ENCODE data around the gene PAM16.

Gene PAM16

DNA sequence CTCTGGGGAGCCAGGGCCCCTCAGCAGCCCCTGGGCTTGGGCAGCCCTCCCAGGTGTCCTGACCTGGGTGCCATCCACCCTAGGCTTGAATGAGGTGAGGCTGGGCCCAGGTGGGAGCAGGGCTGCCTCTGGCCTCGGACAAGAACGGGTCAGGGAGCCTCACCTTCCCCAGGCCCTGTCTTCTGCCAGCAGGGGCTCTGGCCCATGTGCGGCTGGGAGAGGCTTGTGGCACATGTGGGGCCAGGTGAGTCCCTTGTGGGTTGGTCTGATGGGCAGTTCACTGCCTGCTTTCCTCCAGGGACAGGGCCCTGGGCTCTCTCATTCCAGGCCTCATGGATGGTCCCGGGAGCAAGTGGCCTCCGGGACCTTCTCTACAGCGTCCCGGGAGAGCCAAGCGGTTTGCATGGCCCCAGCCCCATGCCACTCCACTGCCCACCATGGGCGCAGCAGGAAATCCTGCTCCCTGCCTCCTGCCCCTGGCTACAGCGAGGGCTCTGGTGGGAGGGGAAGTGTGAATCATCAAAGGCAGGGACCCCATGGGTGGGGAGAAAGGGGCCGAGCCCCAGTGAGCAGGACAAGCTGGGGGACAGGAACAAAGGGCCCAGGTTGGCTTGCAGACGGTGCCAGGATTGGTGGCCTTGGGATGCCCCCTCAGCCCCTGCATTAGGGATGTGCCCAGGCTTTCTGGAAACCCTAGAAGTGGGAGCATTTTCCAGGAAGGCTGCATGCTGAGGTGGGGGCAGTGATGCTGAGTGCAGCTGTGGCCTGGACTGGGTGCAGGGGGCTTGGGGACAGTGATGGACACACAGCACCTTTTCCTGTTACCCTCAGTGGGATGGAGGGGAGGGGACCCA is 32.7 kb upstream of the PAM16 start:
- DNase-seq = no peak

DNA sequence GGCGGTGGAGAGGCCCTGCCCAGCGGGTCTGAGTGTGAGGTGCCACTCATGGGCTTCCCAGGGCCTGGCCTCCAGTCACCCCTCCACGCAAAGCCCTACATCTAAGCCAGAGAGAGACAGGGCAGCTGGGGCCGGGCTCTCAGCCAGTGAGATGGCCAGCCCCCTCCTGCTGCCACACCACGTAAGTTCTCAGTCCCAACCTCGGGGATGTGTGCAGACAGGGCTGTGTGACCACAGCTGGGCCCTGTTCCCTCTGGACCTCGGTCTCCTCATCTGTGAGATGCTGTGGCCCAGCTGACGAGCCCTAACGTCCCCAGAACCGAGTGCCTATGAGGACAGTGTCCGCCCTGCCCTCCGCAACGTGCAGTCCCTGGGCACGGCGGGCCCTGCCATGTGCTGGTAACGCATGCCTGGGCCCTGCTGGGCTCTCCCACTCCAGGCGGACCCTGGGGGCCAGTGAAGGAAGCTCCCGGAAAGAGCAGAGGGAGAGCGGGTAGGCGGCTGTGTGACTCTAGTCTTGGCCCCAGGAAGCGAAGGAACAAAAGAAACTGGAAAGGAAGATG is 31.8 kb upstream of the PAM16 start:
- no peak for DNase-seq

DNA sequence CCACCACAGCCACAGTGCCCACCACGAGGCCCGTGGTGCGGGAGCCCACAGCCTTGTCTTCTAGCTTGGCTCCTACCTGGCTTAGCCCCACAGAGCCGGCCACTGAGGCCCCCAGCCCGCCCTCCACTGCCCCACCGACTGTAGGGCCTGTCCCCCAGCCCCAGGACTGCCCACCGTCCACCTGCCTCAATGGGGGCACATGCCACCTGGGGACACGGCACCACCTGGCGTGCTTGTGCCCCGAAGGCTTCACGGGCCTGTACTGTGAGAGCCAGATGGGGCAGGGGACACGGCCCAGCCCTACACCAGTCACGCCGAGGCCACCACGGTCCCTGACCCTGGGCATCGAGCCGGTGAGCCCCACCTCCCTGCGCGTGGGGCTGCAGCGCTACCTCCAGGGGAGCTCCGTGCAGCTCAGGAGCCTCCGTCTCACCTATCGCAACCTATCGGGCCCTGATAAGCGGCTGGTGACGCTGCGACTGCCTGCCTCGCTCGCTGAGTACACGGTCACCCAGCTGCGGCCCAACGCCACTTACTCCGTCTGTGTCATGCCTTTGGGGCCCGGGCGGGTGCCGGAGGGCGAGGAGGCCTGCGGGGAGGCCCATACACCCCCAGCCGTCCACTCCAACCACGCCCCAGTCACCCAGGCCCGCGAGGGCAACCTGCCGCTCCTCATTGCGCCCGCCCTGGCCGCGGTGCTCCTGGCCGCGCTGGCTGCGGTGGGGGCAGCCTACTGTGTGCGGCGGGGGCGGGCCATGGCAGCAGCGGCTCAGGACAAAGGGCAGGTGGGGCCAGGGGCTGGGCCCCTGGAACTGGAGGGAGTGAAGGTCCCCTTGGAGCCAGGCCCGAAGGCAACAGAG is 31.0 kb upstream of the PAM16 start:
- DNase-seq = no peak

DNA sequence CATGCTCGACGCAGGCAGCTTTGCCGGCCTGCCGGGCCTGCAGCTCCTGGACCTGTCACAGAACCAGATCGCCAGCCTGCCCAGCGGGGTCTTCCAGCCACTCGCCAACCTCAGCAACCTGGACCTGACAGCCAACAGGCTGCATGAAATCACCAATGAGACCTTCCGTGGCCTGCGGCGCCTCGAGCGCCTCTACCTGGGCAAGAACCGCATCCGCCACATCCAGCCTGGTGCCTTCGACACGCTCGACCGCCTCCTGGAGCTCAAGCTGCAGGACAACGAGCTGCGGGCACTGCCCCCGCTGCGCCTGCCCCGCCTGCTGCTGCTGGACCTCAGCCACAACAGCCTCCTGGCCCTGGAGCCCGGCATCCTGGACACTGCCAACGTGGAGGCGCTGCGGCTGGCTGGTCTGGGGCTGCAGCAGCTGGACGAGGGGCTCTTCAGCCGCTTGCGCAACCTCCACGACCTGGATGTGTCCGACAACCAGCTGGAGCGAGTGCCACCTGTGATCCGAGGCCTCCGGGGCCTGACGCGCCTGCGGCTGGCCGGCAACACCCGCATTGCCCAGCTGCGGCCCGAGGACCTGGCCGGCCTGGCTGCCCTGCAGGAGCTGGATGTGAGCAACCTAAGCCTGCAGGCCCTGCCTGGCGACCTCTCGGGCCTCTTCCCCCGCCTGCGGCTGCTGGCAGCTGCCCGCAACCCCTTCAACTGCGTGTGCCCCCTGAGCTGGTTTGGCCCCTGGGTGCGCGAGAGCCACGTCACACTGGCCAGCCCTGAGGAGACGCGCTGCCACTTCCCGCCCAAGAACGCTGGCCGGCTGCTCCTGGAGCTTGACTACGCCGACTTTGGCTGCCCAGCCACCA is 30.2 kb upstream of the PAM16 start:
- no peak for DNase-seq

DNA sequence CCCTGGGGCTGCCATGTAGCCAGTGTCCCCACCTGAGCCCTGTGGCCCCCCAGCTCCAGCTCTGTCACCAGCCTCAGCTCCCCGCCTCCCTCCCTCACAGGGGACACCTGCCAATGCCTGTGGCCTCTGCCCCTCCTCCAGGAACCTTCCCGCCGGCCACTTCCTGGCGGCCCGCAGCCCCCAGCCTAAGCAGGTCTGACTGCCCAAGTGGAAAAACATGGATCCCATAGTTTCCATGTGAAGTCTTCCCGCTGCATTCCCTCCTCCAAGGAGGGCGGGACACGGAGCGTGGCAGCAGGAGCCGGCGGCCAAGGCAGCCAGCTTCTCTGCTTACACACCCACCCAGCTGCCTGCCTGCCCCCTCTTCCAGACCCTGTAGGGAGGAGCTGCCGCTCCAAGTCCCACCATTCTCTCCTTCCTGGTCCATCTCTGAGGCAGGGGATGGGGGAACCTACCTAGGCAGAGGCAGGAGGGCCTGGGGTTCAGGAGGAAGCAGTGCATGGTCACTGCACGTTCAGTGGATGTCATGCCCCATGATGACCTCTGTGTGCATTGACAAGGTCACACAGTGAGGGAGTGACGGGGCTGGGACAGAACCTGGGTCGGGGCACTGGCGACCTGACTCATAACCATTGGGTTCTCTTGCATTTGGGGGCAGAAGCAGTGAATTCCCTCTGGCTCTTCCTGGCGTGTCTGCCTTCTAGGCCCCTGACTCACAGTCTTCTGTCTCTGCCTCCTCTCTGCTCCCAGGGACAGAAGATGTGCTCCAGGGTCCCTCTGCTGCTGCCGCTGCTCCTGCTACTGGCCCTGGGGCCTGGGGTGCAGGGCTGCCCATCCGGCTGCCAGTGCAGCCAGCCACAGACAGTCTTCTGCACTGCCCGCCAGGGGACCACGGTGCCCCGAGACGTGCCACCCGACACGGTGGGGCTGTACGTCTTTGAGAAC is 29.3 kb upstream of the PAM16 start:
- DNase-seq = no peak

DNA sequence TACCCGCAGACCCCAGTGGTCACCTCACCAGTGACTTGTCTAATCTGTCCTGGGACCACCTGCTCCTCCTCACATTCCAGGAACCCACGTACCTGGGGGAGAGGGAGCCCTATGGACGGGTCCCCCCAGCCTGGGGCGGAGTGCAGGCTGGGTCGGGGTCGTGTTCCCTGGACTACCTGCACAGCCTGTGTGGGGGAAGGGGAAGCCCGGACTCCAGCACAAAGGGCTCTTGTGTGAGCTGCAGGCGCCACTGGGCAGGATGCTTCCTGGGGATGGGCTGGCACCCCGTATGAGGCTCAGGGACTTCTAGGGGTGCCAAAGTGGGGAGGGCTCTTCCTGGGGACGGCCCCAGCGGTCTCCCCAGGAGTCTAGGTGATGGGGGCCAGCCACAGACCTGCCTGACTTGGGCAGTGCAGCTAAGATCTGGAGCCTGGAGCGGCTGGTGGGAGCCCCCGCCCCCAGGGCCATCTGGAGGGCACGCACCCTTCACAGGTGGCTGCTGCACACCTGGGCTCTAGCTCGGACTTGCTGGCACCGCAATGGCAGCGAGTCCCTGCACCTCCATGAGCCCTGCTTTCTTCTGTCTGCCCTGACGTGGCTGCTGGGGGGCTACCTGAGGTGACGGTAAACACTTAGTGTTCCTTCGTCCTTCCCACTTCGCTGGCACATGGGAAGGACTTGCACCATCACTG is 28.0 kb upstream of the PAM16 start:
- no peak for DNase-seq

DNA sequence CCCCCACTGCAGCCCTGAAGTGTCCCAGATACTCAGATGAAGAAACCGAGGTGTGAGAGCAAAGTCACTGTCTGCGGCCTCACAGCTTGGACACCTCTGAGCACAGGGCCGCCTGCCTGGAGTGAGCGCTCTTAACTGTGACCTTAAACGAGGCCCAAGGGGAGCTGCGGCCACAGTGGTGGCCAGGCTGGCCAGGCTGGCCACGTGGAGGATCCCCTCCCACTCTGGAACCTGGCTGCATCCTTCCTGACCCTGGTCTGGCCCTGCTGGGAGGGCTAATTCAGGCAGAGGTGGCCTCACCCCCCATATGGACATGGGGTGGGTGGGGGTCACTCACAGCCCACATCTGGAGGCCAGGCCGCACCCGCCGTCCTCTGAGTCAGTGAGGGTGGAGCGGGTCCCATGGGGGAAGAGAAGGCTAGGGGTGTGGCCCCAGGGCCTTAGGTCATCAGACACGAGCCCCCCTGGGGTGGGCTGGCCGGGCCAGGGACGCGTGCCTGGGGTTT is 27.1 kb upstream of the PAM16 start:
- DNase-seq = no peak

DNA sequence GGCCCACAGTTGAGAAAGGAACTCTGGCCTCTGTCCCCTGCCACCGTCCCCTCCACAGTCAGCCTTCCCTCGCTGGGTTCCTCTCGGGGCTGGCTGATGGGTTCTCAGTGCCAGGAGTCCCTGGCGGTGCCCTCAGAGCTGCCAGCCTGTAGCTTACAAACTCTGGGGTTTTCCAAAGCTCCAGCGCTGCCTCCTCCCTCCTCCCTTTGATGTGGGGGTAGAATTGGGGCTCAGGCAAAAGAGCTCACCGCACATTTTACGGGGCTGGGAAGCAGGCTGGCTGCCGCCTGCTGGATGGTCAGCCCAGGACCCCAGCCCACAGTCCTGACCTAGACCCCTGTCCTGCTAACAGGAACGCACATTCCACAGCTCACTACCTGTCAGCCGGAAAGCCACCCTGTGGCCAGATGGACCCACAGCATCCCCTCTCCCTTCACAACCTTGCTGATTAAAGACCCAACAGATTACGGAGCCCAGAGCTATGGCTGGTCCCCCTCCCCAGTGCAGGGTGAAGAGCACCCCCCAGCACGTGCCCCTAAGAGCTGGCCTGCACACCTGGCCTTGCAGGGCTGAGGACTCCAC is 26.5 kb upstream of the PAM16 start:
- no peak for DNase-seq

DNA sequence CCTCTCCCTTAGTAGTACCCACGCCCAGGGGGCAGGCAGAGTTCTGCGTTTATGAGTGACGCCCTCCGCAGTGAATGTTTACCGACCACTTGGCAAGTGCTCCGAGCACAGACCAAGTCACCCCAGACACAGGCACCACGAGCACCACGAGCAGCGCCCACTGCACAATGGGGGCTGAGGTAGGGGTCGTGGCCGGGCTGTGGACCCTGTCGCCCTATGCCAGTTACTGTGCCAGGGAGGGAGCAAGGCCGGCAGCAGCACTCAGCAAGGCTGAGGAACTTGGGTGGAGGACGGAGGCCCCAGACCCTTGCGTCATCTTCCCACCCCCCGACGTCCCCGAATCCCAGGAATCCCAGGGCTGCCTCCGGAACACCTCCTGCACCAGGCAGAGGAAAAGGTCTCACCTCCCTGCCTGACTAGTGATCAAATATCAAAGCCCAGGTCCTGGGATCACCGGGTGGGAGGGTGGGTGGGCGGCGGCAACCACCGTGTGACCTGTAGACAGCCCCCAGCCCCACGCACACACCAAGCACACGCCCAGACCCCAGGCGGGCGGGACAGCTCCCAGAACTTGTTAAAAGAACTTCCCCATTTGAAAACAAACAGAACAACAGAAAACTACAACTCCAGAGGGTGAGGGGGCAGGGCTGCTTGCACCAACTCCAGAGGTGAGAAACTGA is 25.9 kb upstream of the PAM16 start:
- DNase-seq = no peak

DNA sequence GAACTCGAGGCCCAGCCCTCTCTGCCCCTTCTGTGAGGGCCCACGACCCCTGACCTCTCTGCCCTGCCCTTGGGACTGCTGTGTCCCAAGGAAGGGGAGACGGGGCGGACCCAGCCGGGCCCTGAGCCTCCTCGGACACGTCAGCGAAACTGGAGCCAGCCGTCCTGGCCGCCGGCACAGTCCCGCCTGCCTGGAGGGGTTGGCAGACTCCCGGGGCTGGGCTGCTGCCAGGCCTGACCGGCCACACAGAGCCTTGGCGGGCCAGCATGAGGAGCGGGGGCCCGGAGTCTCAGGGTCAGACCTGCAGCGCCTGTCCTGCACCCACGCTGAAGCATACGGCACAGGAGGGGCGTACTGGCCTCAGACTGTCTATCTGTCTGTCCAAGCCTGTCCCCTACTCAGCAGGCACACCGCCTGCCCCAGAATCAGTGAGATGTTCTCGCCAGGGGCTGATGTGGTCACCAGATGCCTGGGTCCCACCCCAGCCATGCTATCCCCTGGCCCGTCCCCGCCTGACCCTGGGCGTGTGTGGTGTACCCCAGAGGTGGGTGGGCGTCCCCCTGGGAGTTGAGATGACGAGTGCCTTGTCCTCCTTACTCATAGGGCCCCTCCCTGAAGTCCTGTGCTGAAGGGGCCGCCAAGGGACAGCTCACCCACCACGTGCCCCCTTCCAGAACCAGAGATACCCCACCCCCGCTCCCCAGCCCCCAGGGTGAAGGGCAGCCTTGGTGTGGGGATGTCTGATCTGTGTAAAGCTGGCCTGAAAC is 25.2 kb upstream of the PAM16 start:
- peak; percentile 29 for DNase-seq

DNA sequence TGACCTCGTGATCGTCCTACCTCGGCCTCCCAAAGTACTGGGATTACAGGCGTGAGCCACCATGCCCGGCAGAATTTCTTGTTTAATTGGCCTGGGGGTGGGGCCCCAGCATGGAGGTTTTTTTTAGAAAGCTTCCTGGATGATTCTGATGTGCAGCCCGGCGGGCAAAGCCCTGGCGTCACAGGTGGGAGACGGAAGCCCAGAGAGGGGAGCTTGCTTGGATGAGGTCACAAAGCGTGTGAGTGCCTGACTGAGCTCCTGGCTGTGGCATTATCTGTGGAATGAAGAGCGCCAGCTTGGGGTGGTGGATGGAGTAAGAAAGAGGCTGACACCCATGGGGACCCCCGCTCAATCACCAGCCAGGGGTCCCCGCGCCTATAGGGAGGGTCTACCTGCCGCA is 24.6 kb upstream of the PAM16 start:
- DNase-seq = no peak

DNA sequence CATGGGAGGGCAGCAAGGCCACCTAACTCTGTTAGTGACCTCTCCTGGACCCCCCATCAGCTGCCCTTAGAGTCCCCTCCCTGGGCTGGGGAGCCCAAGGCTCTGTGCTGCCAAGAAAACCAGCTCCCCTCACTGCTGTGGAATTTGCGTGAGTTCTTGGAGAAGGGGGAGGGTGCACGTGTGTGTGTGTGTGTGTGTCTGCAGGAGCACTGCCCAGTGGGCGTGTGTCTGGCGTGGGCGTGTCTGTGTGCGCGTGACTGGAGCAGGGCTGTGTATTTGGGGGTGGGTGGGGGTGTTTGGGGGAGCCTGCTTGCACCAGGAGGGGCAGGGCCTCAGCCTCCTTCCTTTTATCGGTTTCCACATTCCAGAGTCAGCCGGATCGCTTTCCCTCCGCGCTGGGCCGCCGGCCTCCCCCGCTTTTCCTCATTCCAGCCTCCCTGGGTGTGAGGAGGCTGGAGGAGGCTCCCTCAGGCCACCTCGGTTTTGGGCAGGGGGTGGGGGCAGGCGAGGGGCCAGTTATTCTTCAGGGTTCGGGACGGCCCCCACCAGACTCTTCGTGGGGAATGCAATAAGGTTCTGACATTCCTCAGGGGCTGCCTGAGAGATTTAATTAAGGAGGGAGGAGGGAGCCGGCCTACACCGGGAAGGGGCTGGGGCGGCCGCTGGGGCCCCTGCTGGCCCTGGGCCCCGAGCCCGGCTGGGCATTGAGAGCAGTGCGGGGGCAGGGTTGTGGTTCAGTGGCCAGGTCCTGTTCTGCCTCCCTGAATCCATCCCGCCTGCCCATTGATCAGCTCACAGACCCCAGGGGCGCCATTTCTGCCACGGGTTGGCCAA is 23.0 kb upstream of the PAM16 start:
- no peak for DNase-seq

DNA sequence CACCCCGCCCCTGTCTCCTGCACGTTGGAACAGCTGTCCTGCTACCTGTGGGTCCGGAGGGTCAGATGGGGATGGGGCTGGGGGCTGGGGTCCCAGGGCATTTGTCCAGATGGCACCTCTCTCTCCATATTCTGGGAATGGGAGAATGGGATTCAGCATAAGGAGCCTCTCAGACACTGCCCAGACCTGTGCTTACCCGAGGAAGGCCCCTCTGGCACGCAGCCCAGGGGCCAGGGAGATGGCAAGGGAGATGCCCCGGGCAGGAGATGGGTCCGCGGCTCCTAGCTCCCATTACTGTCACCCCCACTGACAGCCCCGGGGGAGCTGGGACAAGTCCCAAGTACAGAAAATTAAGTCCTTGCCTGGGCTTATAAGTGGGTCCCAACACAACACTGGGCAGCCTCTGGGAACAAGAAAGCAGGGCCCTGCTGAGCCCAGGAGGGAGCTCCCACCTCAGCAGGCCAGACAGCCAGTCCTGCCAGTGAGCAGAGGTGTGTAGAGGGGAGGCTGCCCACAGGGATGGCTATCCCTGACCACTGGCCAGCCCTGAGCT is 22.3 kb upstream of the PAM16 start:
- peak; percentile 69 for DNase-seq

DNA sequence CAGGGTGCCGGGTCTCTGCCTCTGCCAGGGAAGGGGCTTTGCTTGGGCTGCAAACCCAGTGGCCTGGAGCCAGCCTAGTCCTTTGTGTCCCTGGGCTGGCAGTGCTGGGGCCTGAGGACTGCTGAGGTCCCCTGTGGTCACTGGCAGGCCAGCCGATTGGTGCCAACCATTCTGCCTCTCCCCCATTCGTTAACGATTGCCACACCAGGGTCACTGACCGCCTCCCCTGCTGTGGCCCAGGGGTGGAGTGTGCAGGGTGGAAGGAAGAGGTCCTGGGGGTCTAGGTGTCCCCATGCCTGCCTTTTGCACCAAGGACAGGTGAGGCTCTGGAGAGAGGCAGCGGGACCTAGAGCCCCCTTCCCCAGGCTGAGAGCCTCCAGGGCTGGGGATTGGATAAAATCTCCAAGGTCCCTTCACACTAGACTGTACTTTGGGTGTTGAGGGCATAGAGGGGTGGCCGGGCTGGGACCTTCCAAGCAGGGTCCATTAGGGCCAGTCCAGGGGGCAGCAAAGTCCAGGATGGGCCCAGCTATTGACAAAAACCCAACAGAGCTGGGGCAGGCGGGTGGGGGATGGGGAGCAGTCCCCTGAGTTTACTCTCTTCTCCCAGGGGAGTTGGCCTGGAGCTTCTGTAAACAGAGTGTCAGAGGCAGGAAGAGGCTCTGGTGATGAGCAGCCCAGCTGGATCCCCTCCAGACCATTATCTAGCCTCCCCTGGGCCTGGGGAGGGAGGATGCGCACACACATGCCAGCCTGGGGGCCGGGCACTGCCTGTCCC is 21.6 kb upstream of the PAM16 start:
- peak; percentile 93 for DNase-seq

DNA sequence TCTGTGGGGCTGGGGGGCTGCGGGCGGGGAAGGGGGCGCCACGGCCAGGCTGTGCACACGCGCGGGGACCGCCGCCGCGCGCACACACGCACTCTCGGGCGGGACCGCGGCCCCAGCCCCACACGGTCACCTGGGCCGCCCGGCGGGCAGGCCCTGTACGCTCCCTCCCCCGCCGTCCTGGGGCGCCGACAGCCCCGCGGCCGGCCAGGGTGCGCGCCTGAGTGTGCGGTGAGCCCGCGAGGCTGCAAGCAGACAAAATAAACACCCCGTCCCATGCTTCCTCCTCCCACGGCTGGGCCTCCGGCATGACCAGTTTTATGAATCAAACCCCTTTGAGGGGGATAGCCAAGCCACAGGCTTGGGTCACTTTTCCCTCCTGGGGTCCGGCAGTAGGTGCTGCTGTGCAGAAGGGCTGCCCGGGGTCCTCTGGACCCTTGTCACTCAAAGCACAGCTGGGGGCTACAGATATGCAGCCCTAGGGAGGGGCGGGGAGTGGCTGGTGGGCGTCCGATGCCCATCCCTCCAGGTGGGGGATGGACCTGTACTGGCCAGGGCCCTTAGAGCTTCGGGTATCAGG is 21.0 kb upstream of the PAM16 start:
- no peak for DNase-seq

DNA sequence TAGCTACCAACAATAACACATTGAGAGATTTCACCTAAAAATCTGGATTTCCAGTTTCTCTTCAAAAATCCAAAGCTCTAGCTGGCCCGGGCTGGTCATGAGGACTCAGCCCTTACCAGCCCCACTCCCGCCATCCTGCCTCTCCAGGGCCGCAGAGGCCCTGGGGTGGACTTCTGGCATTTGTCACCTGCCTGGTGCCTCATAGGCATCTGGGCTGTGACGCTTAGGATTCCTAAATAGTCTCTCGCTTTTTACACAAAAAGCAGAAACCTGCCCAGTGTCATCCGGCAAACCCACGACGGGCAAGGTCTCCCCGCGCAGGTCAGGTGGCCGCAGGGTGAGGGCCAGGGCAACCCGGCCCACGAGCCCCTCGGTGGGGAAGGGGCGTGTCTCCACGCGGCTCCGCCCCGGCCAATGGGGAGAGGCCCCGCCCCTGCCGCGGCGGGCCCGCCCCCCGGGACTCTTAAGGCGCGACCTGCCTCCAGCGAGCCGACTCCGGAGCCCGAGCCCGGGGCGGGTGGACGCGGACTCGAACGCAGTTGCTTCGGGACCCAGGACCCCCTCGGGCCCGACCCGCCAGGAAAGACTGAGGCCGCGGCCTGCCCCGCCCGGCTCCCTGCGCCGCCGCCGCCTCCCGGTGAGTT is 20.4 kb upstream of the PAM16 start, which contains the start of gene VASN:
Gene VASN, plus strand, starts transcription at position 492 of the 644 bp plus-strand sequence. CDS start 9,030 bp downstream, outside the sequence.
- DNase-seq = peak; percentile 51

Measured in NCI-H2029 (cell line).